Keratinocyte (primary cell): ENCODE data around the gene ZNF442. TPM values are rescaled to one million over a fixed set of nuclear protein-coding genes. Genes with fewer than 3 reads are reported as not detected.

Source experiments
- DNase-seq: peaks from one replicate; pipeline ENCODE4 v3.0.0-alpha.2; 2011; ENCODE audit warnings: low read depth, missing footprints, low spot score
- FAIRE-seq: peaks from 2 replicates; lab custom pipeline; 2011; peaks lifted over from hg19 to GRCh38; lab: Jason Lieb, UNC
- H2AFZ ChIP-seq: 2 replicates; pipeline ENCODE4 v1.6.0; 2012; ENCODE audit warnings: low read length, control low read depth, inconsistent platforms; ENCODE audit not compliant: control insufficient read depth
- H3K27ac ChIP-seq: 2 replicates; pipeline ENCODE4 v1.5.1; 2011; ENCODE audit warnings: low read length; ENCODE audit not compliant: control insufficient read depth, insufficient read depth
- H3K27me3 ChIP-seq: 3 replicates; pipeline ENCODE4 v1.6.0; 2011; ENCODE audit warnings: low read length; ENCODE audit not compliant: control insufficient read depth, insufficient read depth; ENCODE audit errors: extremely low read depth
- H3K36me3 ChIP-seq, 2 experiments: 2 replicates in 1 of 2; 3 replicates in 1 of 2; pipeline ENCODE4 v1.5.1; 2011; ENCODE audit warnings: low read length in 2 of 2, mild to moderate bottlenecking in 1 of 2; ENCODE audit not compliant: control insufficient read depth in 2 of 2, insufficient read depth in 2 of 2; ENCODE audit errors: extremely low read depth in 1 of 2
- H3K4me1 ChIP-seq: 3 replicates; pipeline ENCODE4 v1.5.1; 2011; ENCODE audit warnings: low read length; ENCODE audit not compliant: control insufficient read depth, insufficient read depth; ENCODE audit errors: extremely low read depth
- H3K4me2 ChIP-seq: 3 replicates; pipeline ENCODE4 v1.6.0; 2011; ENCODE audit warnings: low read depth, low read length; ENCODE audit not compliant: control insufficient read depth, insufficient read depth; ENCODE audit errors: extremely low read depth
- H3K4me3 ChIP-seq, 3 experiments: fragments of 200-600 bp in 1 of 3; sonication (generic) in 1 of 3; 2 replicates in 2 of 3; 3 replicates in 1 of 3; pipeline ENCODE4 v1.5.1; 2011 to 2016; ENCODE audit warnings: low read length in 3 of 3, mild to moderate bottlenecking in 3 of 3, control low read depth in 2 of 3, inconsistent platforms in 1 of 3, low read depth in 1 of 3, mixed read lengths in 1 of 3, mixed run types in 1 of 3, moderate library complexity in 1 of 3; ENCODE audit not compliant: control insufficient read depth in 2 of 3, insufficient read depth in 2 of 3; ENCODE audit errors: extremely low read depth in 1 of 3
- H3K79me2 ChIP-seq: 2 replicates; pipeline ENCODE4 v1.6.0; 2012; ENCODE audit warnings: low read length; ENCODE audit not compliant: control insufficient read depth, insufficient read depth
- H3K9ac ChIP-seq: 3 replicates; pipeline ENCODE4 v1.6.0; 2011; ENCODE audit warnings: low read length; ENCODE audit not compliant: control insufficient read depth, insufficient read depth; ENCODE audit errors: extremely low read depth
- H3K9me1 ChIP-seq: 3 replicates; pipeline ENCODE4 v1.6.0; 2011; ENCODE audit warnings: low read length; ENCODE audit not compliant: control insufficient read depth, insufficient read depth; ENCODE audit errors: extremely low read depth
- H3K9me3 ChIP-seq: 2 replicates; pipeline ENCODE4 v1.5.1; 2012; ENCODE audit warnings: low read depth, low read length; ENCODE audit not compliant: control insufficient read depth
- H4K20me1 ChIP-seq: 3 replicates; pipeline ENCODE4 v1.6.0; 2011; ENCODE audit warnings: low read length; ENCODE audit not compliant: control insufficient read depth, insufficient read depth; ENCODE audit errors: extremely low read depth
- CTCF ChIP-seq, 3 experiments: IDR thresholded peaks in 1 of 3; conservative IDR thresholded peaks in 1 of 3; optimal IDR thresholded peaks in 1 of 3; 2 replicates in 2 of 3; 3 replicates in 1 of 3; pipeline versions ENCODE3 to v1.5.1; 2011; ENCODE audit warnings: low read length in 3 of 3, mild to moderate bottlenecking in 3 of 3, moderate library complexity in 2 of 3, control low read depth in 1 of 3, inconsistent platforms in 1 of 3; ENCODE audit not compliant: insufficient read depth in 2 of 3; ENCODE audit errors: extremely low read depth in 1 of 3
- EZH2 ChIP-seq: IDR thresholded peaks from one replicate; pipeline ENCODE4 v1.6.1; 2012; ENCODE audit warnings: inconsistent platforms, mild to moderate bottlenecking, low read length, moderate library complexity
- dilution Hi-C: fragments of 300-500 bp; cut with MboI; formaldehyde crosslinking; loops from one replicate; pipeline ENCODE4 v1.7.0; 2020; ENCODE audit warnings: low sequenced_read_pairs; ENCODE audit not compliant: extremely low pct_ligation_motif_present
- polyA plus RNA-seq, 5 experiments: library from polyadenylated mRNA; depleted of rRNA in 3 of 5; stranded (reverse) in 3 of 5; stranded (forward) in 1 of 5; unstranded in 1 of 5; fragments of >200 nt; gene quantifications; 1 replicate in 1 of 5; 2 replicates in 3 of 5; 3 replicates in 1 of 5; pipeline versions ENCODE4 v1.2.1 to v1.2.3, GENCODE V29; 2011 to 2012; ENCODE audit warnings: missing spikeins in 2 of 5, low read depth in 1 of 5, low replicate concordance in 1 of 5

ZNF442 gene
- polyA plus RNA-seq, 1 donor (not counting 4 experiments of a cell fraction or from before 2014, with no cell fraction given), result 0.89 TPM

- DNase-seq (no peak), FAIRE-seq (no peak)
- no peak overlapping the region for H3K4me2 ChIP-seq
- no peaks in the 10 kb centered on the region for H3K27me3 ChIP-seq
- no peaks in the 10 kb centered on the region for H3K79me2 ChIP-seq
- dilution Hi-C loops, result no loop called here
- H3K9ac ChIP-seq, result no peak overlapping the region
- H3K36me3 ChIP-seq, result no peaks in the 10 kb centered on the region
- TF ChIP-seq CTCF (optimal IDR thresholded peaks at IDR 0.05 in 1 of 3, IDR thresholded peaks at IDR 0.05 in 1 of 3, conservative IDR thresholded peaks at IDR 0.05 in 1 of 3; ENCODE audit: extremely low read depth in 1 of 3, insufficient read depth in 2 of 3, low read length in 3 of 3) (no peak), EZH2 (no peak)
- H3K27ac ChIP-seq, result no peak overlapping the region
- peaks cover 21% of the 10 kb centered on the region for H3K9me3 ChIP-seq
- H3K4me3 ChIP-seq, result no peak overlapping the region
- no peaks in the 10 kb centered on the region for H4K20me1 ChIP-seq
- H3K9me1 ChIP-seq, result no peaks in the 10 kb centered on the region
- H2AFZ ChIP-seq, result no peak overlapping the region
- no peaks in the 10 kb centered on the region for H3K4me1 ChIP-seq
Observed at GRCh38 chr19:12353375-12353774, 12.1 kb downstream of the ZNF442 start.

- H3K4me1 ChIP-seq, result no peaks in the 10 kb centered on the region
- no peak for DNase-seq
- no peaks in the 10 kb centered on the region for H3K79me2 ChIP-seq
- H3K9me3 ChIP-seq, result peaks cover 21% of the 10 kb centered on the region
- H3K27ac ChIP-seq, result no peak overlapping the region
- H3K9me1 ChIP-seq, result no peaks in the 10 kb centered on the region
- no peak for TF ChIP-seq EZH2
- no peak for TF ChIP-seq CTCF (optimal IDR thresholded peaks at IDR 0.05 in 1 of 3, IDR thresholded peaks at IDR 0.05 in 1 of 3, conservative IDR thresholded peaks at IDR 0.05 in 1 of 3; ENCODE audit: extremely low read depth in 1 of 3, insufficient read depth in 2 of 3, low read length in 3 of 3)
- H2AFZ ChIP-seq, result no peak overlapping the region
- H3K4me3 ChIP-seq, result no peak overlapping the region
- H3K4me2 ChIP-seq, result no peak overlapping the region
- no peaks in the 10 kb centered on the region for H4K20me1 ChIP-seq
- H3K36me3 ChIP-seq, result no peaks in the 10 kb centered on the region
- H3K27me3 ChIP-seq, result no peaks in the 10 kb centered on the region
- FAIRE-seq, result no peak
- dilution Hi-C loops, result no loop called here
- H3K9ac ChIP-seq, result no peak overlapping the region
Observed at GRCh38 chr19:12350890-12351197, 14.6 kb downstream of the ZNF442 start.
